Measurements from ENCODE around the gene CEACAM16.

CEACAM16 gene

GRCh38 chr19:44660081-44660480 is 38.9 kb upstream of the CEACAM16 start:
- DNase-seq (ENCODE audit: low read depth) = no peak
- no peak for TF ChIP-seq CTCF (IDR thresholded peaks at IDR 0.05; ENCODE audit: control insufficient read depth, insufficient read depth, low read depth, low read length, missing control alignments)
- H3K4me3 ChIP-seq (ENCODE audit: control insufficient read depth, low read depth, low read length) = no peak overlapping the region

GRCh38 chr19:44661205-44661604 is 37.7 kb upstream of the CEACAM16 start:
- no peak for DNase-seq (ENCODE audit: low read depth)
- no peak overlapping the region for H3K4me3 ChIP-seq (ENCODE audit: control insufficient read depth, low read depth, low read length)
- TF ChIP-seq CTCF (IDR thresholded peaks at IDR 0.05; ENCODE audit: control insufficient read depth, insufficient read depth, low read depth, low read length, missing control alignments) = no peak

- TF ChIP-seq CTCF (IDR thresholded peaks at IDR 0.05; ENCODE audit: control insufficient read depth, insufficient read depth, low read depth, low read length, missing control alignments) = no peak
- no peak overlapping the region for H3K4me3 ChIP-seq (ENCODE audit: control insufficient read depth, low read depth, low read length)
- no peak for DNase-seq (ENCODE audit: low read depth)
Observed at GRCh38 chr19:44661904-44662303, 37.0 kb upstream of the CEACAM16 start.

GRCh38 chr19:44662691-44663385 is 36.1 kb upstream of the CEACAM16 start:
- H3K4me3 ChIP-seq (ENCODE audit: control insufficient read depth, low read depth, low read length) = no peak overlapping the region
- no peak for TF ChIP-seq CTCF (IDR thresholded peaks at IDR 0.05; ENCODE audit: control insufficient read depth, insufficient read depth, low read depth, low read length, missing control alignments)
- no peak for DNase-seq (ENCODE audit: low read depth)

GRCh38 chr19:44663996-44664395 is 35.0 kb upstream of the CEACAM16 start:
- no peak overlapping the region for H3K4me3 ChIP-seq (ENCODE audit: control insufficient read depth, low read depth, low read length)
- TF ChIP-seq CTCF (IDR thresholded peaks at IDR 0.05; ENCODE audit: control insufficient read depth, insufficient read depth, low read depth, low read length, missing control alignments) = no peak
- DNase-seq (ENCODE audit: low read depth) = no peak

- no peak overlapping the region for H3K4me3 ChIP-seq (ENCODE audit: control insufficient read depth, low read depth, low read length)
- no peak for TF ChIP-seq CTCF (IDR thresholded peaks at IDR 0.05; ENCODE audit: control insufficient read depth, insufficient read depth, low read depth, low read length, missing control alignments)
- no peak for DNase-seq (ENCODE audit: low read depth)
Observed at GRCh38 chr19:44664976-44665375, 34.0 kb upstream of the CEACAM16 start.
